GM18526 (cell line): ENCODE results near the gene EVI2A.

Experiments
- POLR2A ChIP-seq: IDR thresholded peaks from 3 replicates; pipeline ENCODE4 v1.6.1; 2011; ENCODE audit not compliant: insufficient read length; ENCODE audit errors: extremely low read depth

EVI2A gene, protein sequence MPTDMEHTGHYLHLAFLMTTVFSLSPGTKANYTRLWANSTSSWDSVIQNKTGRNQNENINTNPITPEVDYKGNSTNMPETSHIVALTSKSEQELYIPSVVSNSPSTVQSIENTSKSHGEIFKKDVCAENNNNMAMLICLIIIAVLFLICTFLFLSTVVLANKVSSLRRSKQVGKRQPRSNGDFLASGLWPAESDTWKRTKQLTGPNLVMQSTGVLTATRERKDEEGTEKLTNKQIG

DNA sequence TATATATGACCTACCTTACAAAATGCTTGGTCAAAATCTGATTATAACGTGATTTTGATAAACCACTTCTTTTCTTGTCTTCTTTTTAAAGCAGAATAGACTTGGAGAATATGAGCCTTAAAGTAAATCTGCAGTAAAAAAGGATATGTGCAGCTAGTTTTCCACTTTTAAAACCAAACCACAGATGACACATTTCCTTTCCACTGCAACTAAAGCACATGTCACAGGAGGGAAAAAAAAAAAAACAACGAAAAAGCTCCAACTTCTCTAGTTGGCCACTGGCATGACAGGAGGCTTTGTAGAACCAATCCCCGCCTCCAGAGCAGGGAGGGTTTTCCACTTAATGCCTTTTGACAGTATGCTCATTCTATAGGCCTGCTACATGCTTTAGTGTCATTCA is at the start of gene EVI2A:
EVI2A (minus strand) TSS at position 142 of the 400 bp plus-strand sequence. CDS start 2,609 bp downstream, outside the sequence.
- TF ChIP-seq POLR2A, result no peak

DNA sequence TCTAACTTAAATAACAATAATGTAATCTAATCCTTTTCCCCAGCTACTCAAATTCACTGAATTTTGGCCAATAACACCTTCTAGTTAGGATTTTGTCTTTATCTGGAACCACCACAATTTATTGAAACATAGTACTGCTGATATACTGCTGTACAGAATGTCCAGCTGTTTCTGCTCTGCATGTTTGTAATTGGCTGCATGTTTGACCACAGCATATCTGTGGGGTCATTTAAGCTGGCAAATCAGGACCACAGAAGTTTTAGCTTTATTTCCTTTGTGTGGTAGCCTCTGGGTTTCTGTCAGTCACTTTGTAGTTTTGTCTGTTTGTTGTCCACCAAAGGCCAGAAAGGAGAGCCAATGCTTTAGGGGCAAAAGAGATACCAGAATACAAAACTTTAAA is 47.8 kb upstream of the EVI2A start:
- TF ChIP-seq POLR2A, result no peak

DNA sequence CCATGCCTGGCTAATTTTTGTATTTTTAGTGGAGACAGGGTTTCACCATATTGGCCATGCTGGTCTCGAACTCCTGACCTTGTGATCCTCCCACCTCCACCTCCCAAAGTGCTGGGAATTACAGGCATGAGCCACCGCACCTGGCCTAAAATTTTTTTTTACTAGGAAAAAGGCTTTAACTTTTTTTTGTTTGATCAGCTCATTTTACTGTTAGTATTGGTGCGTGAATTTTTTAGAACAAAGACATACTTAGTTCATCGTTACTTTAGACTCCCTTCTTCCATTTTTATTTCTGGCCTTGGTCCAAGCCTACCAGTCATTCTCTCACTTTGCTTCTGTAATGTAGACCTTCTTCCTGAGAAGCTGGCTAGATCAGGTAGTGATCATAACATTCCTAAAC is 44.7 kb upstream of the EVI2A start:
- TF ChIP-seq POLR2A, result no peak

DNA sequence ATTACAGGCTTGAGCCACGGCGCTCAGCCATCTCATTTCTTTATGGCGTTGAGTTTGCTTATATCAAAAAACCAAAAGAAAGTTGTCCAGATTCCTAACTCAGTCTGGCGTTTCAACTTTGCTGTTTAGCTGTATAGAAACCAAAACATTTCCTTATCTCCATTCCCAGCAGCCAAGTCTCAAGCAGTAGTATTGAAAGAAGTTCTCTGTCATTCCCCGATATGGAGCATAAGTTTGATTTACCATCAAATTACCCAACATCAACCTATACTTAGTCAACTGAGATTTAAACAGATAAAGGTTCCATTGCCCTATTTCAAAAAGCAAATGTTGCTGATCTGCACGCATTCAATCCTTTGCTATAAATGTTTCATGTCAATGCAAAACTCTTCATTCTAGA is 42.6 kb upstream of the EVI2A start:
- TF ChIP-seq POLR2A, result no peak

DNA sequence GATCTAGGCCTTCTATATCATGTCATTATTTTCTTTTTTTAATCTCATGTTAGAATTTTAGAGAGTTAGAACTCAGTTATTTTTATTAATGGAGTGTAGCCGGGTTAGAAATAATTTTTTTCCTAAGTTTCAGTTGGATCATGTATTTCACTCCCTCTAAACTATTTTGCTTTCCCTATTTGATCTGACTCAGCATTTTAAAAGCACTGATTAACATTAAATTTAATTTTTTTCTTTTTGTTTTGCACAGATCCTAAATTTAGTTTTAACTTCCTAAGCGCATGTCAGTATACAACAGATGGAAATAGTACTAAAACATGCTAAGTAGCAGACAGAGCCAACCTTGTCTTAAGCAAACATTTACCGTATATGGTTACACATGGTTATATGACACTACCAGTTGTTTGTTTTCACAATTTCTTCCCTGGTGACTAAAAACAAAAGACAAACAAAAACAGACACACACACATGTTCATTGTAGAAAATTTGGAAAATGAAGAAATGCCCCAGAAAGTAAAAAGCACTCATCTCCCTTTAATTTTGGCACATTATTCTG is 36.5 kb upstream of the EVI2A start:
- no peak for TF ChIP-seq POLR2A

DNA sequence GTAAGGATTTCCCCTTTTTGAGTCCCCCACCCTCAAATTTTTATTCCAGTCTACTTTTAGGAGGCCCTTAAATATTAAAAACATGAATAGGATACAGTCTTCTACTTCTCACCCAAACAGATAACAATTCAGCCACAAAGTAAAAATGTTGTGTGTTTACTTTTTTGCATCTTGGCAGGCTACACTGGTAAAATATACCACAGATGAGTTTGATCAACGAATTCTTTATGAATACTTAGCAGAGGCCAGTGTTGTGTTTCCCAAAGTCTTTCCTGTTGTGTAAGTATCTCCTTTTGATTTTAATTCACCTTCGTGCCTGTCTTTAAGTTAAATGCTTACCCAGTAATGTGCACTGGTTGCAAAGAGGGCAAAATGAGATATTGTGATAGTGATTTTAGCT is 35.7 kb upstream of the EVI2A start:
- TF ChIP-seq POLR2A, result no peak

DNA sequence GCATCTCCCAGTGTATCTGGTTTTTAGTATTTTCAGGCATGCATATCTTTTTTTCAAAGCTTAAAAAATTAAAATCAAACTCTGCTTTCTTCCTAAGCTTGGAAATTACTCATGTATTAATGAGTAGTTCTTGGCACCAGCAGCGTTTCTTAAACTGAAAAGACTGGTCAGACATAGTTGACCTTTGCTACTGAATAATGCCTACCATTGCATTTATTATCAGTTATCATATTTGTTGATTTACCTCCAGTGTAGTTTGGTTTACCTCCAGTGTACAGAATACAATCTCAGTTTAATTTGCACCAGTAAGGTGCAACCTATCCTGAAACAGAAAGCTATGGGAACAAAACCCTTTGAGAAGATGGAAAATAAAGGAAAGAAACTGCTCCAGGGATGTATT is 34.5 kb upstream of the EVI2A start:
- no peak for TF ChIP-seq POLR2A

DNA sequence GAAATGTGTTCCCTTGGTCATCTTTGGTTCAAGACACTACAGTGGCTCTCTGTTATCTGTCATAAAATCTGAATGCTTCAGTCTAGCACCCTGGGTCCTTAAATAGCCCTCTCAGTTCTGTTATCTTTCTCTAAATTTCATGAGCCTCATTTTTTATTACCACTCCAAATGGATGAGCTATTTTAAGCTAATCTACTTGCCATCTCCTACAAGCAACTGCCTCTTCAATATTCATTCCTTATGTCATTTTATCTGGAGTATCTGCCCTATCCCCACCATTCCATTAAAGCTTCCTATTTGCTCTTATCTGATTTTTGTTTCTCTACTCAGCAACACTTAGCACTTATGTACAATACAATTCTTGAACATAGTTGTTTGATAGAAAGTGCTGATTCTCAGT is 28.0 kb upstream of the EVI2A start:
- TF ChIP-seq POLR2A, result no peak

DNA sequence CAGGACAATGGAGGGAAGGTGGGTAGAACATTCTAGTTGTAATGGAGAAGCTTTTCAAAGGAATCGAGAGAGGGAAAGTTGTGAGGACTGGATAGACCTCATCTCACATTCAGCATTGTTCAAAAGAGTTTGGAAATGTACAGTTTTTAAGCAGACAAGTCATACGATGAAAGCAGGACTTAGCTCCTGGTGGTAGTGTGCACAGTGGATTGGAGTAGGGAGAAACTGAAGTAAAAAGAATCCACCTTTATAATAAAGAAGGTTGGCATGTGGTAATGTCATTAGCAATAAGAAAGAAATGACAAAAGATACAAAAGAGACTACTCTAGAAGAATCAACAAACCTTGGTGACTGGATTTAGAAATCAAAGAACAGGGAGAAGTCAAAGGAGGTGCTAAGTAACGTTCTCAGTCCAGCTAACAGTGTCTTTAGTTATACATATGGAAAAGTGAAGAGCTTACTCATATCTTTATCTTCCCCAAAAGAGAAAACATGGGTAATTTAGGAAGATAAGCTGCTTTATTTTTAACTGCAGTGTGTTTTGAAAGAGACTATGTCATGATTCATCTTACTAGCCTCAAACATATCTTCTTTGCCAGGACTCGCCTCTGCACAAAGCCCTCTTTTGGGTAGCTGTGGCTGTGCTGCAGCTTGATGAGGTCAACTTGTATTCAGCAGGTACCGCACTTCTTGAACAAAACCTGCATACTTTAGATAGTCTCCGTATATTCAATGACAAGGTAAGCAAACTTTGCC is 18.7 kb upstream of the EVI2A start:
- TF ChIP-seq POLR2A, result no peak

DNA sequence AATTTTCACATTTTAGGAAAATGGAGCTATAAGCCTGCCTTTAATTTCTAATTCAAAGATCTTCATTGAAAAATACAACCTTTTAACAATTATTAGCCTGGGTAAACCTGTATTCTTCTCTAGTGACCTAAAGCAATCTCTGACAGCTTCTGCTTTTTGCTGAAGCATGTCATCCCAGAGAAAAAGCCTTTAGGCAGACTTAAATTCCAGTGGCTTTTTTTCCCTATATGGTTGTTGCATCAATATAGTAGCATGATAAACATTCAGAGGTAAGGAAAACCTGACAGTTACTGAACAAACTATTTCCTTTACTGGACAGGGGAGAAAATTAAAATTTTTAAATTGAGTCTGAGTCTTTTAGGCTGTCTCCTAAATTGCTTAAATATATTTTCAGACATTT is 7.8 kb upstream of the EVI2A start:
- TF ChIP-seq POLR2A, result no peak

DNA sequence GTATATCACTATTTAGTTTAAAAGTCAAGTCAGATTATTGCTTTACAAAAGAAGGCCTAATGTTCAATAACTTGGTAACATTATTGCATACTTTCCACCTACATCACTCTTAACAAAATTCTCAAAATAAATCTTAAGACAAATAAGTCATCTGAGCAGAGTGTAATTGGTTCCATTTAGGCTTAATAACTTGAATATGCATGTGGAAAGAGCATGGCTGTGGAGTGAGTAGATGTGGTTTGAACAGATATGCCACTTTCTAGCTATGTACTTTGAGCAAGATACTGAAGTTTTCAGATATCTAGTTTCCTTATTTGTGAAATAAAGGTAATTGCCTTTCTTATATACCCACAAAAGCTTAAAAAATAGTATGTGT is 6.7 kb upstream of the EVI2A start:
- no peak for TF ChIP-seq POLR2A

DNA sequence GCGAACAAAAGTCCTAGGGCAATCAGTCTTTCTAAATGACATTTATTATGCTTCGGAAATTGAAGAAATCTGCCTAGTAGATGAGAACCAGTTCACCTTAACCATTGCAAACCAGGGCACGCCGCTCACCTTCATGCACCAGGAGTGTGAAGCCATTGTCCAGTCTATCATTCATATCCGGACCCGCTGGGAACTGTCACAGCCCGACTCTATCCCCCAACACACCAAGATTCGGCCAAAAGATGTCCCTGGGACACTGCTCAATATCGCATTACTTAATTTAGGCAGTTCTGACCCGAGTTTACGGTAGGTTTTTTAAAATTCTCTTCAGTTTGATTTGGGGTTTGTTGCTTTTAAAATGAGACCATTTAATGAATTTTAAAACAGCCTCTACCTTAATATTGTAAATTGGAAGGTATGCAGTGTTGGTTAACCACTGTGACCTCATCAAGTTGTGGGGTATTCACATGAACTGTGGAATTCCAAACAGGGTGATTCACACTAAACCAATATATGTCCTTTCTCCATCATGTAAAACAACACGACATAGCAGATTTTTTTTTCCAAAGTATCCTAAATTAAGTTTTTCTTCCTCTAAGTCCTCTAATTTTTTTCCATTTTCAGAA is 6.2 kb upstream of the EVI2A start:
- TF ChIP-seq POLR2A, result no peak

DNA sequence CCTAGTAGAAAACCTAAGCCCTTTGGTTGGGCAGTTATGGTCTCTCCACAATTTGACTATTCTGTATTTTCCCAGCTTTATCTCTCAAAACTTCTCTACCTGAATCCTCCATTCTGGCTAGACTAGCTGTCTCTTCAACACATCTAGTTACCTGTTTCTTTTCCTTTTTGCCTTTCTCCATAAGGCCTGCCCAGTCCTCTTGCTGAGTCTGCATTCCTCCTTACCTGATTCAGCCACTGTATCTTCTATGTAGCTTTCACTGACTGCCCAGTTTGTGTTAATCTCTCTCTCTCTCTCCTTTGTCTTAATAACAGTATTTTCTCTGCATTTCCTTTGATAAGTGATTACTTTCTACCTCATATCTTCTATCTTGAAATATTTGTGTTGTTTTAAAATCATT is 2.1 kb upstream of the EVI2A start:
- no peak for TF ChIP-seq POLR2A

DNA sequence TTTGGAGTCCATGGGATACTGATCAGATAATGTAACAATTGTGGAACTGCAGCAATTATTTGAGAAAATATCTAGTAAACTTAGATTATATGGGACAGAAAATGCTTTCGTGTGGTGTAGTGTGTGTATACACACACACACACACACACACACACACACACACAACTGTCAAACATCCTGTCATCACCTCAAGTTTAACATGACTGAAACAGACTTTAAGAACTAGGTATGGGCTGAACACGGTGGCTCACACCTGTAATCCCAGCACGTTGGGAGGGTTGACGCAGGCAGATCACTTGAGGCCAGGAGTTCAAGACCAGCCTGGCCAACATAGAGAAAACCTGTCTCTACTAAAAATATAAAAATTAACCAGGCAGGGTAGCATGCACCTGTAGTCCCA is 544 bp upstream of the EVI2A start:
- TF ChIP-seq POLR2A, result no peak

DNA sequence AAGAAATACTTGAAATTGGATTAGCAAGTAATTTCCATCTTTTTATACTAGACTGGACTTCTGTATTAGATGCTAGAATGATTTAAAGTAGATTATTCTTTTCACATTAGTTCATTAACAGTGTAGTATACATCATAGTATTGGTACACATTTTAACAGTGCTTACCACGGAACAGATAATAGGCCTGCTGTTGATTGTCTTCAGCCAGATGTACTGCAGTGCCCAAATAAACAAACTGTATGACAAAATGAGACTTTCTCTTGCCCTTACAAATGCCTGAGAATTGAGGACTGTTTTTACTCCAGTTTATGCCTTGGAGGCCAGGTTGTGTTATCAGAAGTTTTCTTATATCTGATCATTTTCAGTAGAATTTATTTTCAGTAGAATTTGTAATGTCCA is 631 bp downstream of the EVI2A start:
- no peak for TF ChIP-seq POLR2A

DNA sequence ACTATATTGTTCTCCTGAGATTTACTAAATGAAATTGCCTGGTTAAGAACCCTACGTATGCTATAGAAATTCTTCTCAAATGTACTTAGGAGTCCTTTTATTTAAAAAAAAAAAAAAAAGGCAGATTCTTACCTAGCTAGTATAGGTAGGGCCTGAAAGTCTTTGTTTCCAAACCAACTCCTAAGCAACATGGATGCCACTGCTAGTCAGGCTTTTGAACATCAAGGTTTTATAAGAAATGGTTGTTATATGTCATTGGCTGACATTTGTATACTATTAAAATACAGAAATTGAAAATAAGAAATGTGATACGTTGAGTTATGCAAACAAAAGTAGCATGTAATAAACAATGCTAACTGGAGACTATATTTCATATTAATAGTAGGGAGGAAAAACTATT is 1.2 kb downstream of the EVI2A start:
- TF ChIP-seq POLR2A, result no peak

DNA sequence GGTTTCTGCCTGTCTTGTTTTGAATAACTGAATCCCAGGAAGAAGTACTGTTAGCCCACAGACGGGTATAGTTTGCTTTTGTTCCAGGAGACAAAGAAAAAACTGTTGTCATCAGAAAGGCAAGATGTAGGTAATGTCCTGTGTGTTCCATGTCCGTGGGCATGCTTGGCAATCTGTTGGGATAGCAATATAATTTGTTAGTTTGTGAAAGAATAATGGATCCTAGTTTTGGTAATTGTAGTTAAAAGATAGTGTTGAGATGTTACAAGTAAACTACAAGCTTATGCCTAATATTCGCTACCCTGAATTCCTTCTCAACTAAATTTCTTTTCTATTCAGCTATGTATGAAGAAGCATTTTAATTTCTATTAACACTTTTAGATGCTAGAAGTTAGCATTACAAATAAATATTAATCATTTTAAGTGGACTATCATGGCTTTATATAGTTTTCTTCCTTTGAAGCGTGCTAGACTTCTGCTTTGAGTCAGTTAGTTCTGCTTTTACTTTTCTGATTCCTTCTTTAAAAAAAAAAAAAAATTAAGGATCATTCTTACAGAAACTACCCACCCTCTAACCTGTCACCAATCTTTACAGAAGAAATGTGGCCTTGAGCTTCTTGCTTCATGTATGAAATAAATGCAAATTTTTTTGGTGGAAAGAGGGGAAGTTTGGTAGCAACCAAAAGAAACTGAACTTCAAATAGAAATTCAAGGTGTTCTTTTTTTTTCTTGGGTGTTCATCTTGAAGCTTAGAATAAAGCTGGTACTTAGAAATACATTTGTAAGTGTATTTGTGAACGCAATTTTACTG is 2.4 kb downstream of the EVI2A start:
- no peak for TF ChIP-seq POLR2A
